ENCODE results near the gene HTATSF1.

DNA sequence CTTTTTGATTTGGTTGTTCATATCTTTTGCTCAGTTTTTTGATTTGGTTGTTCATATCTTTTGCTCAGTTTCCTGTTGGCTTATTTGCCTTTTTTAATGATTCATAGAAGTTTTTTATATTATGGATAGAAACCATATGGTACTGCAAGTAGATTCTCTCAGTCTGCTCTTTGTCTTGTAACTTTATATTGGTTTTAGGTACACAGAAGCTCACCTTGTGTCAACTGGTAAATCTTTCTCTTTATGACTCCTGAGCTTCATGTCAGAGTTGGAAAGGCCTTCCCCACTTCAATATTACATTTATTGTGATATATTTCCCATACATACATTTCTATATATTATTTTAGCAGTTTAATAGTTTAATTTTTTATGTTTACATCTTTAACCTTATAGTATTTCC is 26.4 kb downstream of the HTATSF1 start:
- TF ChIP-seq, protein P1, sequence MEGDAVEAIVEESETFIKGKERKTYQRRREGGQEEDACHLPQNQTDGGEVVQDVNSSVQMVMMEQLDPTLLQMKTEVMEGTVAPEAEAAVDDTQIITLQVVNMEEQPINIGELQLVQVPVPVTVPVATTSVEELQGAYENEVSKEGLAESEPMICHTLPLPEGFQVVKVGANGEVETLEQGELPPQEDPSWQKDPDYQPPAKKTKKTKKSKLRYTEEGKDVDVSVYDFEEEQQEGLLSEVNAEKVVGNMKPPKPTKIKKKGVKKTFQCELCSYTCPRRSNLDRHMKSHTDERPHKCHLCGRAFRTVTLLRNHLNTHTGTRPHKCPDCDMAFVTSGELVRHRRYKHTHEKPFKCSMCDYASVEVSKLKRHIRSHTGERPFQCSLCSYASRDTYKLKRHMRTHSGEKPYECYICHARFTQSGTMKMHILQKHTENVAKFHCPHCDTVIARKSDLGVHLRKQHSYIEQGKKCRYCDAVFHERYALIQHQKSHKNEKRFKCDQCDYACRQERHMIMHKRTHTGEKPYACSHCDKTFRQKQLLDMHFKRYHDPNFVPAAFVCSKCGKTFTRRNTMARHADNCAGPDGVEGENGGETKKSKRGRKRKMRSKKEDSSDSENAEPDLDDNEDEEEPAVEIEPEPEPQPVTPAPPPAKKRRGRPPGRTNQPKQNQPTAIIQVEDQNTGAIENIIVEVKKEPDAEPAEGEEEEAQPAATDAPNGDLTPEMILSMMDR (IDR thresholded peaks at IDR 0.05) = no peak
- TF ChIP-seq POLR2A (IDR thresholded peaks at IDR 0.05) = no peak

Data from thyroid gland (tissue), 4 donors.